H7 (cell line): ENCODE results near the gene DNAJC17. TPM values are rescaled to one million over a fixed set of nuclear protein-coding genes. Genes with fewer than 3 reads are reported as not detected.
A peak's percentile ranks its signal among the peaks of the same experiment; 100 is the strongest.

Experiments
- DNase-seq: peaks from one replicate; pipeline ENCODE4 v3.0.0; 2012
- H3K27me3 ChIP-seq: 2 replicates; pipeline ENCODE4 v1.6.0; 2011; ENCODE audit warnings: mild to moderate bottlenecking, low read length; ENCODE audit not compliant: control insufficient read depth, insufficient read depth
- H3K36me3 ChIP-seq: replicated peaks from 2 replicates; pipeline ENCODE4 v1.5.1; 2011; ENCODE audit warnings: low read length; ENCODE audit not compliant: control insufficient read depth, insufficient read depth
- H3K4me3 ChIP-seq: 2 replicates; pipeline ENCODE4 v1.5.1; 2011; ENCODE audit warnings: low read depth, mild to moderate bottlenecking, control low read depth, low read length, moderate library complexity; ENCODE audit not compliant: insufficient read depth
- total RNA-seq: library from RNA; depleted of rRNA; stranded (reverse); fragments of >200 nt; shearing (Covaris generic); gene quantifications from 2 replicates; pipeline ENCODE4 v1.2.3, GENCODE V29; 2014

DNAJC17 gene
- total RNA-seq, 1 experiment from 2014 or later, result 34.6 TPM

GRCh38 chr15:40754883-40755811, 52.1 kb downstream of the DNAJC17 start, which contains the start of gene RMDN3:
TSS of gene RMDN3 (minus strand) at chr15:40755254. CDS start at chr15:40754783, 471 bp downstream.
- Histone ChIP-seq H3K27me3 (no peaks in the 10 kb centered on the region), H3K4me3 (peak within 1 kb of the TSS; percentile 81), H3K36me3 (peaks cover 2% of the 10 kb centered on the region)
- DNase-seq, result peak; percentile 98

GRCh38 chr15:40754574-40754882, 52.7 kb downstream of the DNAJC17 start:
- H3K4me3 ChIP-seq, result peak overlapping the region; percentile 81
- no peaks in the 10 kb centered on the region for H3K27me3 ChIP-seq
- peak; percentile 72 for DNase-seq
- peaks cover 2% of the 10 kb centered on the region for H3K36me3 ChIP-seq

- Histone ChIP-seq H3K4me3 (no peak overlapping the region), H3K36me3 (peaks cover 2% of the 10 kb centered on the region), H3K27me3 (no peaks in the 10 kb centered on the region)
- DNase-seq, result no peak
These were observed 55.5 kb downstream of the DNAJC17 start for GRCh38 chr15:40751745-40752144.

GRCh38 chr15:40750885-40751284, 56.4 kb downstream of the DNAJC17 start:
- no peak overlapping the region for H3K4me3 ChIP-seq
- DNase-seq, result no peak
- H3K27me3 ChIP-seq, result no peaks in the 10 kb centered on the region
- H3K36me3 ChIP-seq, result peaks cover 2% of the 10 kb centered on the region

- Histone ChIP-seq H3K4me3 (no peak overlapping the region), H3K36me3 (peaks cover 4% of the 10 kb centered on the region), H3K27me3 (no peaks in the 10 kb centered on the region)
- no peak for DNase-seq
These were observed 58.1 kb downstream of the DNAJC17 start for GRCh38 chr15:40749151-40749630.

GRCh38 chr15:40747685-40748631, 59.3 kb downstream of the DNAJC17 start:
- Histone ChIP-seq H3K27me3 (no peaks in the 10 kb centered on the region), H3K36me3 (peaks cover 4% of the 10 kb centered on the region), H3K4me3 (no peak overlapping the region)
- DNase-seq, result no peak

DNA sequence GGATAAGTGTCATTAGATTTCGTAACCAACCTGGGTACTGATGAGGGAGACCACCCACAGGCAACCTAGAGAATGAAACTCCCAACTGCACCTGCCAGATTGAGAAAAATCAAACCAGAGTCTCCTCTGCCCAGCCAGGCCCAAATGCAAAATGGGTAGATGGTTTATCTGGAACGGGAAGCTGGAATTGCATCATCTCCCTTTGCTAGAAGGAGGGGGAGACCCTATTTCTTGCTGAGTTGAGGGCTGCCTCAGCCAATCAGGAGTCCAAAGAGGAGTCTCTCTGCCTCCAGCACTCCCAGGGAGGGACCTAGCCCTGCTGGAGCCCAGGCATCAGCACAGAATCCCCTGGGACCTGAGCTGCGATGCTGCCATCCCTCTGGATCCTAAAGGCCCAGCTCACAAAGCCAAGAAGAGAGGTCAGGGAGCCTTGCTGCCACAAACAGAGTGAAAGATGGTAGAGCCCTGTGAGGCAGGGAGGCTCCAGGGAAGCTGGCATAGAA, 60.3 kb downstream of the DNAJC17 start:
- peak; percentile 37 for DNase-seq

DNA sequence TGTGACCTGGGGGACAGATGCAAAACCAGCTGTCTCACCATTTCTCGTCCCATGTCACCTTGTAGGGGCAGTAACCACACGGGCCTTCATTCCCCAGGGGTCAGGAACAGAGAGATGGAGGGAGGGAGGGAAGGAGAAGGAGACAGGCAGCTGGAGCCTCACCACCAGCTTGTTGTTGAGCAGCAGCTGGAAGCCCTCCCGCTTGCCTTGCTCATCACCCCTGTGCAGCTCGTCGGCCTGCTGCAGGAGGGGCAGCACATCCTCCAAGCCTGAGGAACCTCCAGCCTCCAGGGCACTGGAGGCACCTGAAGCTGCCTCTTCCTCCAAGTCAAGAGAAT, 62.5 kb downstream of the DNAJC17 start:
- DNase-seq, result no peak
- Histone ChIP-seq H3K4me3 (no peak overlapping the region), H3K36me3 (0 out of 2 replicates have a peak, but pooled peaks cover 2% of the 10 kb centered on the region), H3K27me3 (no peaks in the 10 kb centered on the region)

More for the DNA sequence above, 60.3 kb downstream of the DNAJC17 start:
- H3K4me3 ChIP-seq, result no peak overlapping the region
- no peaks in the 10 kb centered on the region for H3K27me3 ChIP-seq
- peaks cover 4% of the 10 kb centered on the region for H3K36me3 ChIP-seq

- DNase-seq, result peak; percentile 52
- peaks cover 4% of the 10 kb centered on the region; the same call in 1 of the 2 replicates for H3K36me3 ChIP-seq
- H3K4me3 ChIP-seq, result no peak overlapping the region
These were observed 63.1 kb downstream of the DNAJC17 start for GRCh38 chr15:40743921-40744814.

DNA sequence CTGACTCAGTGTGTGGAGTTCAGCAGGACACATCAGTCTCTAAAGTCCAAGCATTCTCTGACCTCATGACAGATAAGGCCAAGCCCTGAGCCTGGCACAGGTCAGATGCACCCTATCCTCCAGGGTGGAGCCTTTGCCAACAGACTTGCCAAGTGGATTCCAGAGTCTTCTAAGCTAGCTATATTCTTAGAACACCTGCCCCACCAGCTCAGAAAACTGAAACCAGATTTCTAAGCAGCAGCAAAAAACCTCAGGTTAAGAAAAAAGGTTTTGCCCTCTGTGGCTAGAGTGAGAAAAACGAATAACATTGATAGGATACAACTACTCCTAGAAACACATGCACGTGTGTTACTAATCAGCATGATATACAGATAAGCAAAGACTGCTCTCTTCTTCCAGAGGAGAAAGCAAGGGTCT, 63.8 kb downstream of the DNAJC17 start:
- DNase-seq, result no peak
- Histone ChIP-seq H3K4me3 (no peak overlapping the region), H3K36me3 (peaks cover 4% of the 10 kb centered on the region; the same call in 1 of the 2 replicates), H3K27me3 (no peaks in the 10 kb centered on the region)

More at GRCh38 chr15:40743921-40744814, 63.1 kb downstream of the DNAJC17 start:
- H3K27me3 ChIP-seq, result no peaks in the 10 kb centered on the region

GRCh38 chr15:40739854-40740253, 67.4 kb downstream of the DNAJC17 start:
- peak; percentile 48 for DNase-seq
- H3K27me3 ChIP-seq, result no peaks in the 10 kb centered on the region
- no peak overlapping the region for H3K4me3 ChIP-seq
- peaks cover 8% of the 10 kb centered on the region for H3K36me3 ChIP-seq

GRCh38 chr15:40739047-40739446, 68.2 kb downstream of the DNAJC17 start:
- no peaks in the 10 kb centered on the region for H3K27me3 ChIP-seq
- no peak overlapping the region for H3K4me3 ChIP-seq
- DNase-seq, result peak; percentile 64
- peaks cover 7% of the 10 kb centered on the region for H3K36me3 ChIP-seq

DNA sequence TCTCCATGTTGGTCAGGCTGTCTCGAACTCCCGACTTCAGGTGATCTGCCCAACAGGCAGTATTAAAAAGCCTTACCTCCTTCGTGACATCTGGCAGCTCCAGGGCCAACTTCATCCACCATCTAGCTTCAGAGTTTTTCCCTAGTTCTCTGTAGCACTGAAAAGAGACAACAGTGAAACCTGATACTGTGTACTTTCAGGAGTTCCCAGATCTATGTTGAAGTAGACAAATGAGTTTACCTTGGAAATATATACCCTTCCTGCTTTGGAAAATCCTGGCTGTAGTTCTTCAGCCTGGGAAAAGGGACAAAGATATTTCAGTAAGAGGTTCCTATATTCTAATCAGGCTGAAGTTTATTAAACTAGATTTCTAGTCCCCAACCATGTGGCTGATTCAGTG, 70.2 kb downstream of the DNAJC17 start:
- H3K36me3 ChIP-seq, result peaks cover 10% of the 10 kb centered on the region
- H3K27me3 ChIP-seq, result no peaks in the 10 kb centered on the region

More for the DNA sequence above, 70.2 kb downstream of the DNAJC17 start:
- DNase-seq, result no peak
- H3K4me3 ChIP-seq, result no peak overlapping the region
